ENCODE results near the gene MYO7B.
A peak's percentile ranks its signal among the peaks of the same experiment; 100 is the strongest.

MYO7B gene

GRCh38 chr2:127605691-127606263, 70.3 kb downstream of the MYO7B start:
- FAIRE-seq (no peak), DNase-seq (ENCODE audit: insufficient read length, low spot score) (no peak)

GRCh38 chr2:127606625-127607398, 71.3 kb downstream of the MYO7B start:
- FAIRE-seq (no peak), DNase-seq (ENCODE audit: insufficient read length, low spot score) (no peak)

- FAIRE-seq (no peak), DNase-seq (ENCODE audit: insufficient read length, low spot score) (no peak)
Measured at GRCh38 chr2:127607399-127607908, 72.0 kb downstream of the MYO7B start.

- FAIRE-seq (no peak), DNase-seq (ENCODE audit: insufficient read length, low spot score) (no peak)
Measured at GRCh38 chr2:127608061-127609030, 72.9 kb downstream of the MYO7B start.

- FAIRE-seq (no peak), DNase-seq (ENCODE audit: insufficient read length, low spot score) (no peak)
Measured at GRCh38 chr2:127609031-127609751, 73.7 kb downstream of the MYO7B start.

- DNase-seq (ENCODE audit: insufficient read length, low spot score) (no peak), FAIRE-seq (no peak)
Measured at GRCh38 chr2:127609818-127610217, 74.3 kb downstream of the MYO7B start.

GRCh38 chr2:127610561-127610960, 75.1 kb downstream of the MYO7B start:
- FAIRE-seq (no peak), DNase-seq (ENCODE audit: insufficient read length, low spot score) (no peak)

GRCh38 chr2:127611076-127611925, 75.8 kb downstream of the MYO7B start:
- DNase-seq (ENCODE audit: insufficient read length, low spot score) = no peak

GRCh38 chr2:127612111-127612822, 76.8 kb downstream of the MYO7B start:
- FAIRE-seq (no peak), DNase-seq (ENCODE audit: insufficient read length, low spot score) (no peak)

More at GRCh38 chr2:127611076-127611925, 75.8 kb downstream of the MYO7B start:
- FAIRE-seq = no peak

GRCh38 chr2:127614246-127614645, 78.8 kb downstream of the MYO7B start:
- no peak for FAIRE-seq
- DNase-seq (ENCODE audit: insufficient read length, low spot score) = no peak

GRCh38 chr2:127614731-127615130, 79.2 kb downstream of the MYO7B start:
- FAIRE-seq (no peak), DNase-seq (ENCODE audit: insufficient read length, low spot score) (no peak)

- FAIRE-seq (no peak), DNase-seq (ENCODE audit: insufficient read length, low spot score) (no peak)
Measured at GRCh38 chr2:127615511-127616166, 80.2 kb downstream of the MYO7B start.

GRCh38 chr2:127618551-127619202, 83.2 kb downstream of the MYO7B start:
- no peak for DNase-seq (ENCODE audit: insufficient read length, low spot score)
- no peak for FAIRE-seq

GRCh38 chr2:127619203-127619590, 83.7 kb downstream of the MYO7B start:
- DNase-seq (ENCODE audit: insufficient read length, low spot score) (no peak), FAIRE-seq (peak; percentile 51)

GRCh38 chr2:127619877-127620705, 84.6 kb downstream of the MYO7B start:
- FAIRE-seq (no peak), DNase-seq (ENCODE audit: insufficient read length, low spot score) (no peak)

GRCh38 chr2:127620866-127621265, 85.4 kb downstream of the MYO7B start:
- DNase-seq (ENCODE audit: insufficient read length, low spot score) (no peak), FAIRE-seq (no peak)

GRCh38 chr2:127621981-127622431, 86.5 kb downstream of the MYO7B start:
- no peak for DNase-seq (ENCODE audit: insufficient read length, low spot score)
- no peak for FAIRE-seq
